OCI-LY1 (cell line): ENCODE measurements around the gene TENM4.

Experiments used
- CTCF ChIP-seq: fragments of 200-600 bp; sonication (generic), shearing (Covaris generic); IDR thresholded peaks from 2 replicates; pipeline ENCODE4 v1.5.1; 2017; ENCODE audit warnings: mild to moderate bottlenecking, antibody characterized with exemption, low read length, moderate library complexity, mixed read lengths
- EZH2 ChIP-seq: fragments of 200-600 bp; sonication (generic), shearing (Covaris generic); IDR thresholded peaks from 2 replicates; pipeline ENCODE4 v1.8.0; 2017; ENCODE audit warnings: borderline replicate concordance, mixed run types, mild to moderate bottlenecking, antibody characterized with exemption, low read length, moderate library complexity, mixed read lengths

GRCh38 chr11:79291948-79292347 lies 148.9 kb downstream of the TENM4 start:
- no peak for TF ChIP-seq CTCF
- TF ChIP-seq EZH2, result no peak
